ENCODE measurements around the gene DAB2IP.
"Not testable (repeated sequence)": the region's sequence is repeated elsewhere in the genome, so short reads cannot be mapped to it uniquely, and the experiment has no call there.

Gene DAB2IP

DNA sequence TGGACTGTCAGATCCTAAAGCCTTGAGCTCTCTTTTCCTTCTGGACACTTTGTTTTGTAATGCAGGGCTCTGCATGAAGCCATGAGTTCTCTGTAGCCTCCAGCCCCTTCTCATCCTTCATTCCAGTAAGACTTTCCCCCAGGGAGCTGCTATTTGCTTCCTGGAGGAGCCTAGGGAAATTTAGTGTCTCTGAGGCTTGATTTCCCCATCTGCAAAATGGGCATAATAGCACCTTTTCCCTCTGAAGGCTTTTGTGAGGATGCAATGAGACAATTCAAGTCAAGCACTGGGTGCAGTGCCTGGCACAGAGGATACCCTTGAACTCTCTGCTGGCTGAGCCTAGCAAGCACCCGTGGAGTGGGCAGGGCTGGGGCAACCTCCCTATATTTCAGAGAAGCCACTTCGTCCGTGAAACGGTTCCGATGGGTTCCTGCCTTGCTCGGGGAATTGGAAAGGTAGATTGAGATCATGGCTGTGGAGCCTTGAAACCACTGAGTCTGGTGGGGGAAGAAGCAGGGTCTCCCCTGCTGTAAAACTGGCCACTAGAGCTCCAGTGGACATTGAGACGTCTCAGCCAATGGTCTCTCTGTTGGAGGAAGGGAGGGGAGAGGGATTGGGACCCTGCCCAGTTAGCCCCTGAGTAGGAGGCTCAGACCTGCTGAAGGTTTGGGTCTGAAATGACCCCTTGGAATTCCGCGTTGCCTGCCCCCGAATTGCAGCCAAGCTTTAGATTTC, 14.3 kb upstream of the DAB2IP start:
- H3K27me3 Mint-ChIP-seq, result peaks cover 3% of the 10 kb centered on the region
- no peaks in the 10 kb centered on the region for H3K36me3 Mint-ChIP-seq
- no peak overlapping the region for H3K4me3 Mint-ChIP-seq
- H3K9me3 Mint-ChIP-seq, result no peaks in the 10 kb centered on the region
- H3K27ac Mint-ChIP-seq, result no peak overlapping the region
- no peaks in the 10 kb centered on the region for H3K4me1 Mint-ChIP-seq

GRCh38 chr9:121637713-121638220, 13.7 kb upstream of the DAB2IP start:
- no peaks in the 10 kb centered on the region for H3K9me3 Mint-ChIP-seq
- no peak overlapping the region for H3K27ac Mint-ChIP-seq
- H3K4me1 Mint-ChIP-seq, result no peaks in the 10 kb centered on the region
- H3K36me3 Mint-ChIP-seq, result no peaks in the 10 kb centered on the region
- no peak overlapping the region for H3K4me3 Mint-ChIP-seq
- H3K27me3 Mint-ChIP-seq, result peaks cover 3% of the 10 kb centered on the region

GRCh38 chr9:121638399-121638798, 13.0 kb upstream of the DAB2IP start:
- H3K4me1 Mint-ChIP-seq, result no peaks in the 10 kb centered on the region
- H3K27me3 Mint-ChIP-seq, result peaks cover 3% of the 10 kb centered on the region
- H3K36me3 Mint-ChIP-seq, result no peaks in the 10 kb centered on the region
- H3K9me3 Mint-ChIP-seq, result no peaks in the 10 kb centered on the region
- H3K4me3 Mint-ChIP-seq, result no peak overlapping the region
- no peak overlapping the region for H3K27ac Mint-ChIP-seq

- H3K4me1 Mint-ChIP-seq, result no peaks in the 10 kb centered on the region
- no peaks in the 10 kb centered on the region for H3K36me3 Mint-ChIP-seq
- H3K27me3 Mint-ChIP-seq, result peaks cover 5% of the 10 kb centered on the region
- H3K4me3 Mint-ChIP-seq, result no peak overlapping the region
- H3K27ac Mint-ChIP-seq, result no peak overlapping the region
- no peaks in the 10 kb centered on the region for H3K9me3 Mint-ChIP-seq
These were observed 12.4 kb upstream of the DAB2IP start for GRCh38 chr9:121638901-121639592.

- no peaks in the 10 kb centered on the region for H3K4me1 Mint-ChIP-seq
- no peaks in the 10 kb centered on the region for H3K9me3 Mint-ChIP-seq
- H3K36me3 Mint-ChIP-seq, result no peaks in the 10 kb centered on the region
- no peak overlapping the region for H3K4me3 Mint-ChIP-seq
- no peak overlapping the region for H3K27ac Mint-ChIP-seq
- H3K27me3 Mint-ChIP-seq, result peaks cover 5% of the 10 kb centered on the region
These were observed 11.8 kb upstream of the DAB2IP start for GRCh38 chr9:121639619-121640018.

DNA sequence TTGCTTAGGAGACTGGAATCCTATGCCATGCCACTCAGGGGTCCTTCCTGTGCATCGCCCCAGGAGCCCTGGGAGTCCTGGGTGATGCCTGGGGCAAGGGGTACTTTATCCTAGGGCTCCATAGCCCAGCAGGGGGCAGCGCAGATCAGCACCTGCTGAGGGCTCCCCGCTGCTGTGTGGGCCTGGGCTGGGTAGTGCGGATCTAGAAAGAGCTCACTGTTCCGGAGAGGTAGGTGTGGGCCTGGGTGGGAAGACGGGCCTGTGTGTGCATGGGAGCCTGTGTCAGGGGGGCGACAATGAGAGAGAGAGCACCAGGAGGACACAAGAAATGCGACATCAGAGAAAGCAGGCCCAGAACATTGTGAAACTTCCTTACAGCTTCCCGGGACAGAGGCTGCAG, 11.4 kb upstream of the DAB2IP start:
- Mint-ChIP-seq H3K27me3 (peaks cover 5% of the 10 kb centered on the region), H3K9me3 (no peaks in the 10 kb centered on the region), H3K27ac (no peak overlapping the region), H3K4me3 (no peak overlapping the region), H3K36me3 (no peaks in the 10 kb centered on the region), H3K4me1 (no peaks in the 10 kb centered on the region)

DNA sequence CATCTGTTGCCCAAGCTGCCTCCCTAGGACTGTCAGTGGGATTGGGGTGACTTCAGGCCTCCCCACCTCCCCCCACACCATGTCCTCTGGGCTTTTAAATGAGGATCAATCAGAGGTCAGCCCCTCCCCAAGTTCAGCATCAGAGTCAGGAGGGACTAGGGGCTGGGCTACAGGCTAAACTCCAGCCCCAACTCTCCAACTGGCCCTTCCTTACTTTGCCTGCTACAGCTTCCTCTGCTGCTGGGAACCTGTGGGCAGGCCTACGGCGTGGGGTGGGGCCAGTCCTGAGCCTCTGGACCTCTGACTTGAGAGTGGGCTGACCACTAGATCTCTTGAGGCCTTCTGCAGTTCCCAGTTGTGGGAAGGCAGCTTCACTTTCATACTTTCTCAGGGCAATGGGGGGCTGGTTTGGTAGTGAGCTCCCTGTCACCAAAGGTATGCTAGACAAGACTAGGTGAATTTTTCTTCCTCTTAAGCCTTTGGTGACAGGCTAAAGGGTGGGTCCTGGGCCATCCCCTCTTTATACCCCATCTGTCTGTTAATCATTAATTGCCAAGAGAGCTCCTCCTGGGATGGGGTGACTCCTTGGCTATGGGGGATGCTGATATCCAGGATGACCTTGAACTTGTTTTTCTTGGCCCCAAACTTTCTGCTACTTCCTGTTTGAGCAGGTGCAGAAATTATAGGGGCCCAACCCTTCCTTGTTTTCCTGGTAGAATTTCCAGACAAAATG, 10.8 kb upstream of the DAB2IP start:
- H3K27me3 Mint-ChIP-seq, result peaks cover 4% of the 10 kb centered on the region
- H3K4me1 Mint-ChIP-seq, result no peaks in the 10 kb centered on the region
- H3K27ac Mint-ChIP-seq, result no peak overlapping the region
- no peaks in the 10 kb centered on the region for H3K36me3 Mint-ChIP-seq
- no peaks in the 10 kb centered on the region for H3K9me3 Mint-ChIP-seq
- H3K4me3 Mint-ChIP-seq, result no peak overlapping the region

DNA sequence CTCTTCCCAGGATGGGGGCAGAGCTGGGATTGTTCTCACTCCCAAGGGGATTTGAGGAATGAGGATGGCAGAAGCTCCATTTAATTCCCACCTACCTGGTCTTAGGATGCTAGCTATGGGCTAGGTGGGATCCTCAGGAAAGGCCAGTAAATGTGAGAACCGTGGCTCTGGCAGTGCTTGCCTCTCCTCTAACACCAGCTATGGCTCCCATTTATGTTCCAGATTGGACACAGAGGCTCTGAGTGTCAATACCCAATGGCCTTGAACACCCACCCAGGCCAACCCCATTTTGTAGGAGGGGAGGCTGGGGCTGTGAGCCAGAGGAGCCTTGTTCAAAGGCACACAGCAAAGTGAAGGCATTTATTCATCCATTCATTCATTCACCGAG, 10.2 kb upstream of the DAB2IP start:
- Mint-ChIP-seq H3K27ac (no peak overlapping the region), H3K4me3 (no peak overlapping the region), H3K9me3 (no peaks in the 10 kb centered on the region), H3K36me3 (no peaks in the 10 kb centered on the region), H3K4me1 (no peaks in the 10 kb centered on the region), H3K27me3 (peaks cover 4% of the 10 kb centered on the region)

- H3K4me3 Mint-ChIP-seq, result no peak overlapping the region
- H3K9me3 Mint-ChIP-seq, result no peaks in the 10 kb centered on the region
- H3K27me3 Mint-ChIP-seq, result peaks cover 4% of the 10 kb centered on the region
- H3K36me3 Mint-ChIP-seq, result no peaks in the 10 kb centered on the region
- no peaks in the 10 kb centered on the region for H3K4me1 Mint-ChIP-seq
- no peak overlapping the region for H3K27ac Mint-ChIP-seq
These were observed 8.7 kb upstream of the DAB2IP start for GRCh38 chr9:121642758-121643157.

- Mint-ChIP-seq H3K4me3 (no peak overlapping the region), H3K36me3 (no peaks in the 10 kb centered on the region), H3K27ac (no peak overlapping the region), H3K4me1 (no peaks in the 10 kb centered on the region), H3K27me3 (peaks cover 6% of the 10 kb centered on the region), H3K9me3 (no peaks in the 10 kb centered on the region)
These were observed 8.0 kb upstream of the DAB2IP start for GRCh38 chr9:121643473-121643872.

- peaks cover 10% of the 10 kb centered on the region for H3K27me3 Mint-ChIP-seq
- H3K36me3 Mint-ChIP-seq, H3K9me3 Mint-ChIP-seq, H3K4me3 Mint-ChIP-seq, H3K27ac Mint-ChIP-seq, H3K4me1 Mint-ChIP-seq: not testable (repeated sequence)
These were observed 7.4 kb upstream of the DAB2IP start for GRCh38 chr9:121644040-121644439.

- Mint-ChIP-seq H3K27ac (no peak overlapping the region), H3K4me3 (no peak overlapping the region), H3K9me3 (no peaks in the 10 kb centered on the region), H3K27me3 (peaks cover 15% of the 10 kb centered on the region), H3K36me3 (no peaks in the 10 kb centered on the region), H3K4me1 (no peaks in the 10 kb centered on the region)
These were observed 6.4 kb upstream of the DAB2IP start for GRCh38 chr9:121645003-121645402.

GRCh38 chr9:121645853-121646807, 5.3 kb upstream of the DAB2IP start:
- H3K4me1 Mint-ChIP-seq, result peaks cover 8% of the 10 kb centered on the region
- no peak overlapping the region for H3K27ac Mint-ChIP-seq
- H3K27me3 Mint-ChIP-seq, result peaks cover 21% of the 10 kb centered on the region
- no peaks in the 10 kb centered on the region for H3K36me3 Mint-ChIP-seq
- H3K9me3 Mint-ChIP-seq, result no peaks in the 10 kb centered on the region
- no peak overlapping the region for H3K4me3 Mint-ChIP-seq

- peaks cover 10% of the 10 kb centered on the region for H3K4me1 Mint-ChIP-seq
- no peaks in the 10 kb centered on the region for H3K9me3 Mint-ChIP-seq
- H3K4me3 Mint-ChIP-seq, result no peak overlapping the region
- no peak overlapping the region for H3K27ac Mint-ChIP-seq
- peaks cover 22% of the 10 kb centered on the region for H3K27me3 Mint-ChIP-seq
- H3K36me3 Mint-ChIP-seq, result no peaks in the 10 kb centered on the region
These were observed 4.4 kb upstream of the DAB2IP start for GRCh38 chr9:121646992-121647391.

DNA sequence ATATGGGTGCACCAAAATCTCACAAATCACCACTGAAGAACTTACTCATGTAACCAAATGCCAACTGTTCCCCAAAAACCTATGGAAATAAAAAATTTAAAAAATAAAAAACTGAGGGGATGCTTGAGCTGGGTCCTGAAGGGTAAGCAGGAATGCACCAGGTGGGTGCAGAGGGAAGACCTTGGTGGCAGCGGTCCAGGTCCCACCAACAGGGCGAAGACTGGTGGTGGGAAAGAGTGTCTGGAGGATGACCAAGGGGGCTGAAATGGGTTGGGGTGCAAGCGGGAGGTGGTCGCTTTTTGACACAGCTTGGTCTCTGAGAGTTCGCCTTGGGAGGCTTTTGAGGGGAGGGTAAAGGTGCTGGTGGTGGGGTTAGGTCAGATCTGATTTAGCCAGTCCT, 3.3 kb upstream of the DAB2IP start:
- no peaks in the 10 kb centered on the region for H3K9me3 Mint-ChIP-seq
- H3K4me1 Mint-ChIP-seq, result peaks cover 14% of the 10 kb centered on the region
- H3K36me3 Mint-ChIP-seq, result no peaks in the 10 kb centered on the region
- peaks cover 27% of the 10 kb centered on the region for H3K27me3 Mint-ChIP-seq
- no peak overlapping the region for H3K4me3 Mint-ChIP-seq
- H3K27ac Mint-ChIP-seq, result no peak overlapping the region

Data from activated naive CD4-positive, alpha-beta T cell treated with anti-CD3 and anti-CD28 coated beads, Interleukin-2, amount 50 U/mL, for 24 hours (primary cell).